HG02642 (cell line): Measurements from ENCODE around the gene RAB11FIP5.

Source experiments
- ATAC-seq: cut with Tn5 transposase; IDR thresholded peaks from one replicate; pipeline ENCODE4 v1.9.1; 2021; ENCODE audit warnings: mild to moderate bottlenecking; ENCODE audit not compliant: unreplicated experiment, poor library complexity

The RAB11FIP5 gene

DNA sequence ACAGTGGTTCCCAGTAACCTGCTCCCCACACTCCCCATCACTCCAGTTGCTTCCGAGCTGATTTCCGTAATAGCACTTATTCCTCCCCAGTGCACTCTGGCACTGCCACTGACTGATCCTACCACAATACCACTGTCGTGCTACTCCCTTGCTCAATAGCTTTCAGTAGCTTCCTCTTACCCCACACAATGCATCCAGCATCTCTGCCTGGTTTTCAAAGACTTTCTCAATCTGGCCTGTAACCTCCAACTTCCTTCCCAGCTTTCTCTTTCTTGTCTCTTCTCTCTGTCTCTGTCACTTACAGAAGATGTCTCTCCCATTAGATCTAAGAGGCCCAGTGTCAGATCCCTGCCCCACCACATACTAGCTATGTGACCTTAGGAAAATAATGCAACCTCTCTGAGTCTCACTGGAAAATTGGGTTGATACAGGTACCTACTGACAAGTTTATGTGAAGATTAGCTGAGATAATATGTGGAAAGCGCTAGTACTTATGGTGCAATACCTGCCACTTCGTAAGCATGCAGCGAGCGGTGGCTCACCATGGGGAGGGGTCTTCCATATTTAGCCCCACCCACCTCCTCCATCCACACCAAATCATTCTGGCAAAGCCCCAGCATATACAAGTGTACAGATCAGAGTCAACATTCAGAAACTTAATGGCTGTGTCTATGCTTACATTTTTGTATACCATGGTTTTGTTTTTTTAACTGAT lies 77.9 kb downstream of the RAB11FIP5 start:
- no peak for ATAC-seq

- no peak for ATAC-seq
These were observed 78.9 kb downstream of the RAB11FIP5 start for GRCh38 chr2:73033766-73034381.

GRCh38 chr2:73033142-73033765 lies 79.5 kb downstream of the RAB11FIP5 start:
- no peak for ATAC-seq

DNA sequence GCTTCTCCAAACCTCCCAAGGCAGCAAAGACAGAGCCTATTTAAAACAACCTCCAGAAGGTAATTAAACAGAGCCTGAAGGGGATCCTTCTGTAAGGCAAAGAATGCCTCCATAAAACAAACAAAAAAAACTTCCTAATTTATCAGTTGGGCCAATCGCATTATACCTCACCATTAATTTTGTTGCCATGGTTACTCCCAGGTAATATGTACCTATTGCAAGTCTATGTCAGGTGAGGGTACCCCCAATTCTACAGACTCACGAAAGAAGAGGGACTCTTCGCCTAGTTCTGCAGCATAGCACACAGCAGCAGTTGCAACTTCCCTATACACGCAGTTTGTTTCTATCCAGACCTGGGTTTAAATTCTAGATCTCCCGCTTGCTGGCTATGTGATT lies 80.0 kb downstream of the RAB11FIP5 start:
- ATAC-seq = no peak

DNA sequence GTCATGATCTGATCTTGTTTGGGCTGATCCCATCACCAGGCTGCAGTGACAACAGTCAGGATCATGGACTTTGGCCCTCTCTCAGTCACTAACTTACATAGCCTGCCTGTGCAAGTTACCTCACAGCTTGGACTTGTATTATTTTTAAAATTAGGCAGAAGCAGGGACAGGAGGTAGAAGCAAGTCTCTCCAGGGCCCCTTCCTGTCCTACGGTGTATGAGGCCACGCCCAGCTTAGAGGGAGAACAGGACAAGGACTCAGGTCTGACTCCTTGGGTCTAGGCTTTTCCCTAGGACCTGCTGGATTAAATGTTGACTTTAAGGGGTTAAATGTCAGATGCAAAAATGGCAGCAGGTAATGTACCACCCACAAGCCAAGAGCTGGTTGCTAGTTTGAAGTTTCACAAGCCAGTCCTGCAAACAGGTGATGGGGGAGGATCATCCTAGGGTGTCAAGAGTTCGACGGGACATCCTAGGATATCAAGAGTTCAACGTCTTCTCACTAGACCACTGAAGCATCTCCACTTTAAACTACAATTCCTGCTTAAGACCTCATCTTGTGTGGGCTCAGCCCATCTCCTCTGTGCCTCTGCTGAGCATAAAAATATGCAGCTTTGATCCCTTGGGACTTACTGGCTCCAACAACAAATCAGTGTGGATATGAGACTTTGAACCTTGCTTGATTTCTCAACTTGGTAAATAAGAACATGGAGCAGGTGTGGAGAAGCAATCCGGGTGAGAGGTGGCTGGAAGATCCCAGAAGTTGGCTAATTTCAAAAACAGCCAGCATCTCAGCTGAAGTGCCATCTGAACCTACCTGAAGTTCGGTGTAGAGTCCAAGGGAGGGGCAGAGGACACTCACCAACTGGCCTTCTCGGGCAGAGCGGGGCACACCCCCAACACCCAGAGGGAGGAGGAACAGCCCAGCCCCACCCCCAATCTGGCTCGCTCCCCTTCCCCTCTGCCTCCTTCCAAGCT lies 80.7 kb downstream of the RAB11FIP5 start:
- no peak for ATAC-seq

DNA sequence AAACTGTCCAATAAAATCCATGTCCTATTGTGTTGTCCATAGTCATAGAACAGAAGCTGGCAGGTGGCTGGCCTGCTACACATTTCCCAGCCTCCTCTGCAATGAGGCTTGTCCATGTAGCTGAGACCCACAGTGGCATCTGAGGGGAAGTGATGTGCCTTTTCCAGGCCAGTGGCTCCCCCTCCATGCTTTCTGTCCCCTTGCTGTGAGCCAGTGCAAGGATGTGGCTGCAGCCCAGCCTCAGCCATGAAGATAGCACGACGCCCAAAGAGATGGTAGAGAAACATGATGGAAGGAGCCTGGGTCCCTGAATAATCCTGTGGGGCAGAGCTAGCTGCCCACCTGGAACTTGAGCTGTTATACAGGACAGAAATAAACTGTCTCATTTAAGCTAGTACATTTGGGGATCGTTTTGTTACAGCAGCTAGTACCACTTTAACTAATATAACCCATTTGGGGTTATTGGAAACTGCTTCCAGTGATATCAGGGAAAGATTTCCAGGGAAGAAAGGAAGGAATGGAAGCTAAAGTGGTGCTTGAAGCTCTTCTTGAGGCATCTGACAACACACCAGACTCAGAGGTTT lies 81.6 kb downstream of the RAB11FIP5 start:
- no peak for ATAC-seq

- no peak for ATAC-seq
These were observed 83.9 kb downstream of the RAB11FIP5 start for GRCh38 chr2:73028841-73029240.

GRCh38 chr2:73027340-73027739 lies 85.4 kb downstream of the RAB11FIP5 start:
- no peak for ATAC-seq

- ATAC-seq = no peak
These were observed 89.3 kb downstream of the RAB11FIP5 start for GRCh38 chr2:73023497-73023896.
